ENCODE measurements around the gene UCP3.

UCP3 gene

GRCh38 chr11:73983741-73984538, 24.9 kb downstream of the UCP3 start:
- in situ Hi-C loops (cut with HindIII; ENCODE audit: low sequenced_read_pairs), result no loop called here
- H3K4me3 ChIP-seq (ENCODE audit: low read depth, low read length), result peak overlapping the region; percentile 65
- DNase-seq (ENCODE audit: low read depth, low spot score), result no peak

GRCh38 chr11:73982990-73983740, 25.7 kb downstream of the UCP3 start:
- in situ Hi-C loops (cut with HindIII; ENCODE audit: low sequenced_read_pairs), result no loop called here
- H3K4me3 ChIP-seq (ENCODE audit: low read depth, low read length), result peak overlapping the region; percentile 65
- peak; percentile 91 for DNase-seq (ENCODE audit: low read depth, low spot score)
- TF ChIP-seq CTCF (IDR thresholded peaks at IDR 0.05; ENCODE audit: low read depth, low read length), result no peak

More at GRCh38 chr11:73983741-73984538, 24.9 kb downstream of the UCP3 start:
- TF ChIP-seq CTCF (IDR thresholded peaks at IDR 0.05; ENCODE audit: low read depth, low read length), result no peak

GRCh38 chr11:73982595-73982989, 26.3 kb downstream of the UCP3 start, which contains the start of gene UCP2:
Gene UCP2, minus strand, starts transcription at chr11:73982843. Its CDS starts 4,465 bp downstream, at chr11:73978378.
- peak within 1 kb of the TSS; percentile 65 for H3K4me3 ChIP-seq (ENCODE audit: low read depth, low read length)
- no peak for DNase-seq (ENCODE audit: low read depth, low spot score)
- in situ Hi-C loops (cut with HindIII; ENCODE audit: low sequenced_read_pairs), result no loop called here
- no peak for TF ChIP-seq CTCF (IDR thresholded peaks at IDR 0.05; ENCODE audit: low read depth, low read length)

- no peak for TF ChIP-seq CTCF (IDR thresholded peaks at IDR 0.05; ENCODE audit: low read depth, low read length)
- no peak for DNase-seq (ENCODE audit: low read depth, low spot score)
- in situ Hi-C loops (cut with HindIII; ENCODE audit: low sequenced_read_pairs), result no loop called here
- peak overlapping the region; percentile 65 for H3K4me3 ChIP-seq (ENCODE audit: low read depth, low read length)
These were observed 27.7 kb downstream of the UCP3 start for GRCh38 chr11:73981051-73981805.

- DNase-seq (ENCODE audit: low read depth, low spot score), result no peak
- in situ Hi-C loops (cut with HindIII; ENCODE audit: low sequenced_read_pairs), result no loop called here
- TF ChIP-seq CTCF (IDR thresholded peaks at IDR 0.05; ENCODE audit: low read depth, low read length), result no peak
- H3K4me3 ChIP-seq (ENCODE audit: low read depth, low read length), result no peak overlapping the region
These were observed 28.6 kb downstream of the UCP3 start for GRCh38 chr11:73980001-73980961.
